ENCODE data around the gene PLA2R1. TPM values are rescaled to one million over a fixed set of nuclear protein-coding genes. Genes with fewer than 3 reads are reported as not detected.

The PLA2R1 gene
- total RNA-seq, 2 donors from 2014 or later, result 11.7 to 13.9 TPM

DNA sequence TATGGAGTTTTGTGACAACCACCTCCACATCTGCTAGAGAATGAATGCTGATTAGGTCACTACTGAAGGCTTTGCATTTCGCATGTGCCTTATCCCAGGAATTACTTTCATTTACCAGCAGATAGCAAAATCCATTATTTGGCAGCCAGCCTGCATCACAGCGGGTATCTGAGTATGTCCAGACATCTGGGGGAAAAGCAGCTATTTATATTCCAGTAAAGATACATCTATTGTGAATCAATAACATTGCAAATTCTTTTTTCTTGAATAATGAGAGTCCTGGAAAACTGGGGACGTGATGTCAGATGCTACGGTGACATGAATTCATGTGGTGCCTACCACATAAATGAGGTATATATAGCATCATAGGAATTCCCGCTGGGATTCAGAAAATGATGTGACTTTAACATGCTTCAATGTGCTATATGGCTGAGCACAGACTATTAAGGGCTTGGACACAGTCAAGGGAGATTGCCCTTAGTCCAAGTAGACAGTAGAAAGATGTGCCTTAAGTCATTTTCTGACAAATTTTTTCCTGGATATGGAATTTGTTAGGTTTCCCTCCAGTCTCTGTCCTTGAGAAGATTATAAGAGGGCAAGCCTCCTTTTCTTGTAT is 180.2 kb downstream of the PLA2R1 start:
- intact Hi-C loops (cut with DNase I), result no loop called here
- no peak for DNase-seq (ENCODE audit: low spot score)

Other genes starting within 250 kb of the PLA2R1 start
- gene LY75, start 157.9 kb downstream of the PLA2R1 start, total RNA-seq, result 1 to 10 TPM; 2.8 to 4.3 TPM
- not detected for gene ITGB6, start 137.7 kb upstream of the PLA2R1 start, total RNA-seq